ENCODE results near the gene MYO15A. TPM values are rescaled to one million over a fixed set of nuclear protein-coding genes. Genes with fewer than 3 reads are reported as not detected.

MYO15A gene
- total RNA-seq, 1 donor from 2014 or later, result 2.0 TPM

- no peak for TF ChIP-seq CTCF (IDR thresholded peaks at IDR 0.05)
- Histone ChIP-seq H3K36me3 (no peaks in the 10 kb centered on the region), H3K27ac (peak overlapping the region in 1 of 2 donors; percentile 31), H3K27me3 (no peaks in the 10 kb centered on the region), H3K4me3 (no peak overlapping the region), H3K4me1 (peaks cover 4 to 14% of the 10 kb centered on the region in 2 donors), H3K9me3 (no peaks in the 10 kb centered on the region)
- intact Hi-C loops (cut with DNase I), result no loop called here
- DNase-seq (ENCODE audit: low spot score in 2 of 2), result no peak
Measured at GRCh38 chr17:18224053-18224386, 115.5 kb downstream of the MYO15A start.

GRCh38 chr17:18224387-18225120, 116.0 kb downstream of the MYO15A start:
- no peaks in the 10 kb centered on the region for H3K36me3 ChIP-seq
- peak overlapping the region; percentile 31 to 49 for H3K27ac ChIP-seq
- no peaks in the 10 kb centered on the region for H3K27me3 ChIP-seq
- no peak for TF ChIP-seq CTCF (IDR thresholded peaks at IDR 0.05)
- no peaks in the 10 kb centered on the region for H3K9me3 ChIP-seq
- peak overlapping the region; percentile 44 to 61 for H3K4me3 ChIP-seq
- peaks cover 4 to 14% of the 10 kb centered on the region in 2 donors for H3K4me1 ChIP-seq
- intact Hi-C loops (cut with DNase I), result loop anchor here (1.0 to 5.0 kb wide), 3 partner anchors 36 to 88 kb away; partner anchors contain the start of genes ALKBH5, MIEF2 and TOP3A
- no peak for DNase-seq (ENCODE audit: low spot score in 2 of 2)

- TF ChIP-seq CTCF (IDR thresholded peaks at IDR 0.05), result no peak
- Histone ChIP-seq H3K4me3 (peak within 1 kb of the TSS; percentile 69 to 74), H3K9me3 (no peaks in the 10 kb centered on the region), H3K36me3 (no peaks in the 10 kb centered on the region), H3K27me3 (no peaks in the 10 kb centered on the region), H3K4me1 (peaks cover 4 to 14% of the 10 kb centered on the region in 2 donors), H3K27ac (peak within 1 kb of the TSS; percentile 45 to 56)
- peak; percentile 85 to 98 for DNase-seq (ENCODE audit: low spot score in 2 of 2)
- intact Hi-C loops (cut with DNase I), result loop anchor here (1.0 to 5.0 kb wide), 3 partner anchors 35 to 87 kb away; partner anchors contain the start of genes ALKBH5, MIEF2 and TOP3A
Measured at GRCh38 chr17:18225121-18225641, 116.6 kb downstream of the MYO15A start, which contains the start of gene LLGL1. LLGL1 (plus strand) TSS chr17:18225635; CDS start chr17:18225683, 48 bp downstream.

GRCh38 chr17:18225642-18226283, 117.2 kb downstream of the MYO15A start:
- Histone ChIP-seq H3K27me3 (no peaks in the 10 kb centered on the region), H3K9me3 (no peaks in the 10 kb centered on the region), H3K36me3 (no peaks in the 10 kb centered on the region), H3K4me1 (peaks cover 4 to 14% of the 10 kb centered on the region in 2 donors), H3K27ac (peak overlapping the region; percentile 45 to 56), H3K4me3 (peak overlapping the region; percentile 69 to 74)
- no peak for DNase-seq (ENCODE audit: low spot score in 2 of 2)
- TF ChIP-seq CTCF (IDR thresholded peaks at IDR 0.05), result no peak
- intact Hi-C loops (cut with DNase I), result loop anchor here (1.0 to 5.0 kb wide), 3 partner anchors 35 to 87 kb away; partner anchors contain the start of genes ALKBH5, MIEF2 and TOP3A

- intact Hi-C loops (cut with DNase I), result loop anchor here (5.0 kb wide), 1 partner anchor 86 kb away; the partner anchor contains the start of gene TOP3A
- no peak for TF ChIP-seq CTCF (IDR thresholded peaks at IDR 0.05)
- H3K9me3 ChIP-seq, result no peaks in the 10 kb centered on the region
- DNase-seq (ENCODE audit: low spot score in 2 of 2), result no peak
- H3K4me1 ChIP-seq, result peaks cover 4 to 14% of the 10 kb centered on the region in 2 donors
- no peaks in the 10 kb centered on the region for H3K27me3 ChIP-seq
- H3K4me3 ChIP-seq, result peak overlapping the region; percentile 69 to 74
- H3K27ac ChIP-seq, result peak overlapping the region; percentile 14 to 45
- H3K36me3 ChIP-seq, result no peaks in the 10 kb centered on the region
Measured at GRCh38 chr17:18226284-18226945, 117.9 kb downstream of the MYO15A start.
